Heart right ventricle (tissue), 16 donors: ENCODE measurements around the gene LONRF2. TPM values are rescaled to one million over a fixed set of nuclear protein-coding genes. Genes with fewer than 3 reads are reported as not detected.

Experiments used
- ATAC-seq, 8 donors: fragments of 200-7000 bp; cut with Tn5 transposase; one replicate each; pipeline ENCODE4 v1.9.1; 2020; ENCODE audit warnings: mild to moderate bottlenecking in 8 of 8, moderate library complexity in 8 of 8, moderate number of reproducible peaks in 1 of 8
- DNase-seq, 2 donors: peaks; one replicate each; pipeline ENCODE4 v3.0.0-alpha.2; 2020
- H3K27ac ChIP-seq, 10 donors: fragments of 200-600 bp; sonication (generic) in 2 of 10; one replicate each; pipeline versions ENCODE4 v1.5.0 to v1.8.0; 2020 to 2022; ENCODE audit warnings: mild to moderate bottlenecking in 3 of 10
- H3K27me3 ChIP-seq, 7 donors: fragments of 200-600 bp; one replicate each; pipeline ENCODE4 v1.8.0; 2021 to 2022; ENCODE audit warnings: mild to moderate bottlenecking in 2 of 7
- H3K36me3 ChIP-seq, 9 donors: fragments of 200-600 bp; sonication (generic) in 1 of 9; one replicate each; pipeline versions ENCODE4 v1.5.0 to v1.8.0; 2020 to 2022; ENCODE audit warnings: mild to moderate bottlenecking in 2 of 9
- H3K4me1 ChIP-seq, 9 donors: fragments of 200-600 bp; sonication (generic) in 1 of 9; one replicate each; pipeline versions ENCODE4 v1.5.0 to v1.8.0; 2020 to 2022; ENCODE audit warnings: mild to moderate bottlenecking in 4 of 9
- H3K4me3 ChIP-seq, 10 donors: fragments of 200-600 bp; sonication (generic) in 2 of 10; one replicate each; pipeline versions ENCODE4 v1.5.0 to v1.8.0; 2020 to 2022; ENCODE audit warnings: mild to moderate bottlenecking in 7 of 10, moderate library complexity in 2 of 10
- H3K9me3 ChIP-seq, 11 donors: fragments of 200-600 bp in 10 of 11; sonication (generic) in 2 of 11; one replicate each; pipeline versions ENCODE4 v1.5.0 to v1.8.0; 2013 to 2022; ENCODE audit warnings: mild to moderate bottlenecking in 2 of 11, control low read depth in 1 of 11, moderate library complexity in 1 of 11
- CTCF ChIP-seq, 9 donors: fragments of 200-600 bp; sonication (generic) in 2 of 9; IDR thresholded peaks; one replicate each; pipeline versions ENCODE4 v1.5.0 to v1.8.0; 2021 to 2022; ENCODE audit warnings: antibody characterized with exemption in 9 of 9, mild to moderate bottlenecking in 5 of 9, moderate library complexity in 1 of 9
- WGBS, 2 donors: extraction: QIAGEN DNeasy Blood & Tissue Kit; methylation state at CpG; one replicate each; pipeline ENCODE4 v1.1.7; 2013; ENCODE audit warnings: inconsistent platforms in 1 of 2; 5-methylcytosine and 5-hydroxymethylcytosine counted together
- intact Hi-C, 10 donors: fragments of 100-400 bp; cut with DNase I; formaldehyde crosslinking; loops; one replicate each; pipeline versions ENCODE4 v1.11.1 to v1.14.2; 2022
- polyA plus RNA-seq, 2 donors: library from polyadenylated mRNA; stranded (reverse); fragments of 200-250 nt; gene quantifications; one replicate each; pipeline ENCODE4 v1.2.3, GENCODE V29; 2013
- total RNA-seq, 10 donors: library from RNA; stranded (reverse); fragmentation: NEBNext Ultra II Directional in 3 of 10; extraction: Animal tissue kit (Norgen Biotek cat#: 25700) in 3 of 10; gene quantifications; one replicate each; pipeline versions ENCODE4 v1.2.1 to v1.2.4, GENCODE V29; 2021 to 2023
- donor health status: Arrhythmogenic right ventricular cardiomyopathy.
- donor health status: ischemic (EF 13 %, LVEDD 7.1; RV severe dilation, severe dysfunction).
- donor health status: healthy with polysubstance abuse.
- donor health status: DM: no; HTN: yes; CAD: no.
- donor health status: DM: no; HTN: no; CAD: no.
- donor health status: ischemic (EF 25% LVEDD 6.9; RV normal size, moderate dysfunction).
- donor health status: ischemic (EF 25% LVEDD 5.7; RV mildly dilated, moderate dysfunction).
- donor health status: healthy.
- donor health status: DM: yes; HTN: yes; CAD: no.
- donor health status: Ischemic cardiomyopathy.
- donor health status: ischemic (EF 35%, LVEDD 5.7; RV mildly dilated, moderate dysfunction).
- donor health status: nonischemic (EF 11% LVEDD 7.7; RV severe dilation, severe dysfunction).
- donor health status: DM: yes; HTN: yes; CAD: no.
- donor health status: PGD.
- donor health status: ischemic (EF 29% LVEDD 5.4; RV normal size, mild dysfunction).
- donor health status: nonischemic (EF 23%, LVEDD 6.1; RV moderate dilation, normal function).

Gene LONRF2
- total and polyA plus RNA-seq, 12 donors, result 0.58 to 33.3 (median 21.4) TPM

GRCh38 chr2:100277540-100278207 lies 44.6 kb downstream of the LONRF2 start:
- no peaks in the 10 kb centered on the region for H3K9me3 ChIP-seq
- H3K4me3 ChIP-seq, result no peak overlapping the region
- DNase-seq (no peak), ATAC-seq (no peak)
- TF ChIP-seq CTCF (IDR thresholded peaks at IDR 0.05), result no peak
- peaks cover 0 to 11% (median 0%) of the 10 kb centered on the region in 9 donors for H3K4me1 ChIP-seq
- peaks cover 0 to 10% (median 0%) of the 10 kb centered on the region in 9 donors for H3K36me3 ChIP-seq
- intact Hi-C loops, result no loop called here
- WGBS, 2 donors, result 96 to 98% methylated on average over 12 of the region's 12 CpGs
- H3K27ac ChIP-seq, result no peak overlapping the region
- no peaks in the 10 kb centered on the region for H3K27me3 ChIP-seq

- H3K4me1 ChIP-seq, result peaks cover 0 to 13% (median 0%) of the 10 kb centered on the region in 9 donors
- no peak for DNase-seq
- H3K27me3 ChIP-seq, result no peaks in the 10 kb centered on the region
- H3K36me3 ChIP-seq, result peaks cover 0 to 10% (median 0%) of the 10 kb centered on the region in 9 donors
- intact Hi-C loops, result no loop called here
- no peak for ATAC-seq
- H3K4me3 ChIP-seq, result no peak overlapping the region
- TF ChIP-seq CTCF (IDR thresholded peaks at IDR 0.05), result no peak
- H3K9me3 ChIP-seq, result no peaks in the 10 kb centered on the region
- H3K27ac ChIP-seq, result no peak overlapping the region
- 90 to 97% methylated on average over 4 of the region's 4 CpGs for WGBS, 2 donors
Observed at GRCh38 chr2:100276716-100277115, 45.6 kb downstream of the LONRF2 start.

- peaks cover 0 to 10% (median 0%) of the 10 kb centered on the region in 9 donors for H3K4me1 ChIP-seq
- ATAC-seq, result no peak
- H3K9me3 ChIP-seq, result no peaks in the 10 kb centered on the region
- peaks cover 0 to 10% (median 0%) of the 10 kb centered on the region in 9 donors for H3K36me3 ChIP-seq
- 77 to 81% methylated on average over 10 of the region's 10 CpGs for whole genome bisulfite sequencing, 2 donors
- intact Hi-C loops, result no loop called here
- no peak for TF ChIP-seq CTCF (IDR thresholded peaks at IDR 0.05)
- no peaks in the 10 kb centered on the region for H3K27me3 ChIP-seq
- no peak for DNase-seq
- H3K27ac ChIP-seq, result no peak overlapping the region
- H3K4me3 ChIP-seq, result no peak overlapping the region
Observed at GRCh38 chr2:100275200-100275589, 47.1 kb downstream of the LONRF2 start.

- ATAC-seq, result no peak
- Histone ChIP-seq H3K9me3 (no peaks in the 10 kb centered on the region), H3K27ac (no peak overlapping the region), H3K27me3 (no peaks in the 10 kb centered on the region), H3K4me3 (no peak overlapping the region), H3K36me3 (peaks cover 0 to 10% (median 0%) of the 10 kb centered on the region in 9 donors), H3K4me1 (peaks cover 0 to 10% (median 0%) of the 10 kb centered on the region in 9 donors)
- 89 to 94% methylated on average over 17 of the region's 17 CpGs for WGBS, 2 donors
- intact Hi-C loops, result no loop called here
- no peak for DNase-seq
- no peak for TF ChIP-seq CTCF (IDR thresholded peaks at IDR 0.05)
Observed at GRCh38 chr2:100274566-100275199, 47.6 kb downstream of the LONRF2 start.
